Measurements from ENCODE around the gene RIN2. TPM values are rescaled to one million over a fixed set of nuclear protein-coding genes. Genes with fewer than 3 reads are reported as not detected.

The RIN2 gene
- total and polyA plus RNA-seq, 2 experiments from 2014 or later = 0.08 to 1.4 TPM

- H3K27ac ChIP-seq (ENCODE audit: low read depth) = no peak overlapping the region
- Mint-ChIP-seq H3K36me3 (ENCODE audit: low read depth) (peaks cover 3% of the 10 kb centered on the region; the same call in 2 of the 3 replicates), H3K27me3 (ENCODE audit: insufficient read depth, low read depth, poor library complexity) (peaks cover 4% of the 10 kb centered on the region), H3K27ac (no peak overlapping the region), H3K9me3 (peaks cover 7% of the 10 kb centered on the region), H3K4me1 (peaks cover 24% of the 10 kb centered on the region), H3K4me3 (no peak overlapping the region)
- TF ChIP-seq STAT1 (IDR thresholded peaks at IDR 0.05; ENCODE audit: unreplicated experiment) (no peak), JUNB (IDR thresholded peaks at IDR 0.05; ENCODE audit: unreplicated experiment) (no peak)
- ATAC-seq = no peak
- no peak for DNase-seq (ENCODE audit: low spot score)
- no peak overlapping the region for H3K4me3 ChIP-seq
- H4K20me1 ChIP-seq (replicated peaks; ENCODE audit: insufficient read depth) = no peaks in the 10 kb centered on the region
- no peaks in the 10 kb centered on the region for H3K36me3 ChIP-seq (ENCODE audit: insufficient read depth)
- H3K9me2 ChIP-seq (ENCODE audit: insufficient read depth) = peaks cover 9% of the 10 kb centered on the region; the same call in 1 of the 2 replicates
- H3K4me1 ChIP-seq (ENCODE audit: insufficient read depth) = no peaks in the 10 kb centered on the region; the same call in 1 of the 2 replicates
- H3K27me3 ChIP-seq (ENCODE audit: insufficient read depth) = peaks cover 7% of the 10 kb centered on the region; the same call in 1 of the 2 replicates
- H2AFZ ChIP-seq = no peak overlapping the region
- no peaks in the 10 kb centered on the region for H3K79me2 ChIP-seq (replicated peaks; ENCODE audit: insufficient read depth)
- no peaks in the 10 kb centered on the region for H3F3A ChIP-seq (replicated peaks; ENCODE audit: low read depth)
- no peak overlapping the region for H3K4me2 ChIP-seq
Observed at GRCh38 chr20:19746396-19746795, 11.7 kb upstream of the RIN2 start.

GRCh38 chr20:19747903-19748302, 10.2 kb upstream of the RIN2 start:
- Histone ChIP-seq H3K4me3 (no peak overlapping the region), H3F3A (replicated peaks; ENCODE audit: low read depth) (no peaks in the 10 kb centered on the region), H3K27me3 (ENCODE audit: insufficient read depth) (peaks cover 7% of the 10 kb centered on the region; the same call in 1 of the 2 replicates), H3K4me1 (ENCODE audit: insufficient read depth) (no peaks in the 10 kb centered on the region; the same call in 1 of the 2 replicates), H3K27ac (ENCODE audit: low read depth) (no peak overlapping the region), H2AFZ (no peak overlapping the region), H3K36me3 (ENCODE audit: insufficient read depth) (no peaks in the 10 kb centered on the region), H3K4me2 (no peak overlapping the region), H3K9me2 (ENCODE audit: insufficient read depth) (peaks cover 9% of the 10 kb centered on the region; the same call in 1 of the 2 replicates), H4K20me1 (replicated peaks; ENCODE audit: insufficient read depth) (no peaks in the 10 kb centered on the region), H3K79me2 (replicated peaks; ENCODE audit: insufficient read depth) (no peaks in the 10 kb centered on the region)
- Mint-ChIP-seq H3K27ac (no peak overlapping the region), H3K4me1 (peaks cover 20% of the 10 kb centered on the region), H3K4me3 (no peak overlapping the region), H3K27me3 (ENCODE audit: insufficient read depth, low read depth, poor library complexity) (peaks cover 4% of the 10 kb centered on the region), H3K36me3 (ENCODE audit: low read depth) (peaks cover 3% of the 10 kb centered on the region; the same call in 2 of the 3 replicates), H3K9me3 (peaks cover 7% of the 10 kb centered on the region)
- no peak for ATAC-seq
- DNase-seq (ENCODE audit: low spot score) = no peak
- TF ChIP-seq CTCF (conservative IDR thresholded peaks at IDR 0.05; ENCODE audit: low read depth in 2 of 2) (no peak), JUNB (IDR thresholded peaks at IDR 0.05; ENCODE audit: unreplicated experiment) (no peak), NANOG (IDR thresholded peaks at IDR 0.05; ENCODE audit: borderline replicate concordance) (no peak), POLR2AphosphoS5 (IDR thresholded peaks at IDR 0.05; ENCODE audit: low read depth) (no peak), REST (IDR thresholded peaks at IDR 0.05; ENCODE audit: unreplicated experiment) (no peak), ZNF114 (CRISPR knock-in tag; IDR thresholded peaks at IDR 0.05) (no peak), CREB1 (CRISPR knock-in tag; IDR thresholded peaks at IDR 0.05; ENCODE audit: low read depth) (no peak), ETS1 (IDR thresholded peaks at IDR 0.05) (no peak), ZNF331 (CRISPR knock-in tag; IDR thresholded peaks at IDR 0.05; ENCODE audit: low read depth) (no peak), STAT1 (IDR thresholded peaks at IDR 0.05; ENCODE audit: unreplicated experiment) (no peak), EZH2 (IDR thresholded peaks at IDR 0.05; ENCODE audit: low read depth, unreplicated experiment) (no peak)

Measured in GM23338 (cell line).